HUDEP-2 (cell line): ENCODE results near the gene ROR1.

Experiments
- DNase-seq, 76 experiments: peaks; one replicate each; lab custom pipeline; 2025; ENCODE audit not compliant: unreplicated experiment in 76 of 76; lab: John Stamatoyannopoulos, UW

ROR1 gene

GRCh38 chr1:64161357-64161941, 387.6 kb downstream of the ROR1 start:
- DNase-seq = no peak

DNA sequence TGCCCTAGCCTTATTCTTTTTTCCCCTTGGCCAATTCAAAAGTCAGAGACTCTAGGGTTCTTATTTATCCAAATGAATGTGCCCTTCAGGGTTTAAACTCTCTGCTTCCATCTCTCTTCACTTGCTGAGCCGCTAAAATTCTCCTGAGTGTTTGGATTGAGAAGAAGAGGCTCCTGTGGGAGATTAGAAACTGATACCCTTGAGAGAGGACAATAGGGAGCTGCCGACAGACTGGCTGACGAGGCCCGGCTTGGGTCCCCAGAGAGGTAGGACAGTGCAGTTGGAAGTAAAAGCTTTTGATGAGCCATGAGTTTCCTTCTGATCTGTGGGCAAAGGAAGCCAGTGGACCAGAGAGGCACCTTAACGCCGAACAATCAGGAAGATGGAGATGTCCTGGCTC, 388.3 kb downstream of the ROR1 start:
- no peak for DNase-seq

DNA sequence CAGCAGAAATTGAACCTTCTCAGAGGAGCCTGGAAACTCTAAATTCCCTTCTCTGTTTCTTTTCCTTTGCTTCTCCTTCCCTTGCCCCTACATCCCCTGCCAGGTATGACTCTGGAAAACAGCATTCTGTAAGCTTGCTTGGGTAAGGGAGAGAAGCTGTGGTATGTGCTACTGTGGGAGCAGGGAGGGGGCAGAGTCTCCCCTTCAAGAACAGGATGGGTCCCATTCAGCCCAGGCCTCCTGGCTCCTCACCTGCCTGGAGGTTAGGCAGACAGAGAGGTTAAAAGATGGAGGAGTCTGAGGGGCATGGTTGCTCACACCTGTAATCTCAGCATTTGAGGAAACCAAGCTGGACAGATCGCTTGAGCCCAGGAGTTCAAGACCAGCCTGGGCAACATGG, 389.0 kb downstream of the ROR1 start:
- no peak for DNase-seq

DNA sequence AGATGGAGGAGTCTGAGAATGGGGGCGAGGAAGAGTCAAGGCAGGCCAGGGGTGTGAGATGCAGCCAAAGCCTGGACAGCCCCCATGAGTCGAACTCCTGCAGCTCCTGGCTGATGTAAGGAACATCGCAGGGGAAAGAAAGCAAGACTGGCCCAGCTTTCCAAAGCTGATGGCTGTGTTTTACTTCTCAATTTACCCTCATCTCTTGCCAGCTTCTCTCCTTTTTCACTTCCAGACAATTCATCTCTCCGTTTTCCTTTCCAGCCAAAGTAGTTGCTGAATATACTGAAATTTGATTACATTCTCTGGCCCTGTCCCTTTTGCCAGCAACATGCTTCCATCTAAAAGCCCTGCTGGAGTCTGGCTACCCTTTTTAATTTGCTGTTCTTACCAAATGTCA, 389.6 kb downstream of the ROR1 start:
- no peak for DNase-seq

DNA sequence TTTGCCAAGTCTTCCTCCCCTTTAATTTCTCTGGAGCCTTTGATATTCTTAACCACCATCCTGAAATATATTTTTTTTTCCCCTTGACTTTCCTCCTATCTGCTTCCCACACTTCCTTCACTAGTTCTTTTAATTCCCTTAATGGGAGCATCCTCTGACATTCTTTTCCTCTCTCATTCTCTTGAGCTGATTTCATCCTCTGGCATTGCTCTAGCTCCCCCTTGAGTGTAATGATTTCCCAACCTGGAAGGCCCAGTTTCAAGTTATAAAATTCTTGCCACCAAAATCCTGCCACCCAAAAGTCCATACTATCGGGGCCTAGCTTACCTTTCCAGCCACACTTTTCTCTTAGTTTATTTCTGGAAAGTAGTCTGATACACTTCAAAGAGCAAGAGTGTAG, 390.2 kb downstream of the ROR1 start:
- DNase-seq = no peak

DNA sequence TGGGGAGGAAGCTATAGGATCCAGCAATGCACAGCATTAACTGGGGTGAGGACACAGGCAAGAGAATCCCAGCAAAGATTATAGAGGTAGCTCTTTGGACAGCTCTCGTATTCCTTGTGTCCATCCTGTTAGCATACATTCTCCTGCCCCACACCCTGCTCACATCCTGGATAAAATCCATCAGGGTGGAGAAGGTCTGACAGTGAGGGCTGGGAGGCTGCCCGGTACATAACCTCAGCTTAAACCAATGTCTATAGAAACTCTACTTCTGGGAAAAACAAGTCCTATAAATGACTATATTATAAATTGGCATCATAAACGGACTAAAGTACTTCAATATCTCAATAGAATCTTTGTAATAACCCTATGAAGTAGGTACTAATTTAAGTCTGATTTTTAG, 392.8 kb downstream of the ROR1 start:
- DNase-seq = no peak

GRCh38 chr1:64167176-64167575, 393.4 kb downstream of the ROR1 start:
- DNase-seq = no peak

GRCh38 chr1:64171246-64171645, 397.4 kb downstream of the ROR1 start:
- DNase-seq = no peak

GRCh38 chr1:64171797-64172281, 398.0 kb downstream of the ROR1 start:
- no peak for DNase-seq

- DNase-seq = no peak
Observed at GRCh38 chr1:64172458-64172983, 398.7 kb downstream of the ROR1 start.

GRCh38 chr1:64173336-64173940, 399.6 kb downstream of the ROR1 start:
- no peak for DNase-seq

GRCh38 chr1:64175639-64176038, 401.8 kb downstream of the ROR1 start:
- no peak for DNase-seq

DNA sequence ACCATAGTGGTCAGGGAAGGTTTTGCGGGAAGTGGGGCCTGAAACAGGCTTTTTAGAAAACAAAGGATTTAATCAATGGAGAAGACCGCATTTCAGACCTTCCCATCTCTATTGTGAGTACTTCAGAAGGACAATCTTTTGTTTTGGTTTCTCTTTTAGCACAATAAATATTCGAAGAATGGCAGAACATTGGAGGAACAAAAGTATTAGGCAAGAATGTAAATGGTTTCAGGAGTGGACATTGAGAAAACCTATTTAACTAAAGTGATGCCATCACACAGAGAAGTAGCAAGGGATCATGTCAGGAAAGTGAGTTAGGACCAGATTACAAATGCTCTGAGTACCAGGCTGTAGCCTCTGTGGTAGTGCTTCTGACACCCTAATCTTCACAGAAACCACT, 402.8 kb downstream of the ROR1 start:
- no peak for DNase-seq

- DNase-seq = no peak
Observed at GRCh38 chr1:64179588-64179987, 405.8 kb downstream of the ROR1 start.

DNA sequence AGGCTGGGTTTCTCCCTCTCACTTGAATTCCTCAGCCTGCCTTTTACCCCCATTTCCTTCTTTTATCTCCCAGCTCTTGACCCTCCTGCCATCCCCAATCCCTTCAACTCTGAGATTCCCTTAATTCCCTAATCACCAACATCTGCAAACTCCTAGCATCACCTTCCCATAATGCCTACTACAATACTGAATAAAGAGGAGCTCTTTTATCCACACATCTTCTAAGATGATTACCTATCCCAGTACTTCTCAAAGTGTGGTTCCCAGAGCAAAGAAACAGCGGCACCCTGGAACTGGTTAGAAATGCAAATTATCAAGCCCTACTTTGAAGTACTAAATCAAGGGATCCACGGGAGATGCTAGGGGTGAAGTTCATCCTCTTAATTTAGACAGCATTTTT, 408.4 kb downstream of the ROR1 start:
- no peak for DNase-seq

DNA sequence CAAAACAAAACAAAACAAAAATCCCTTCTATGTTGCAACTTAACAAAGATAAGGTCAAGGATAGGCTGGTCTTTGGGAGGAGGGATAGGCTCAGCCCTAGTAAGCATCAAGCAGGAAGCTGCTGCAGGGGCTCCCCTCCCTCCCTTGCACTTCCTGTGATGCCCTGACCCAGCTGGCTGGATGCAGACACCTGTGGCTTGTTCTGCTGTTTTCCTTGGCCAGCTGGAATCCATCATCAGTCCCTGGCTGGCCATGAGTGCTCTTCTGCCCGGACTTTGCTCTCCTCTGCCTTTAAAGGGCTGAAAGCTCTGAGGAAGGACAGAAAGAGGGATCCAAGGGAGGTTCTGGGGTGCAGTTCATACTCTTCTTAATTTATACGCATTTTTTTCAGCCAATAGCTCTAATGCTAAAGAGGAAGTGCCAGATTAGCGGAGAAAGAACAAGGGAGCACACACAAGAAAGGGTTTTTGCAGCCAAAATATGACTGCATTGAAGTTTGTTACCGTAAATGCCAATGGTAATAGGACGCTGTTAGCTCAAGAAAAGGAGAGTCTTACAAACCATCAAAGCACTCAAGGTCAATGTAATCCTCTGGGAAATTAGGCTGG, 409.7 kb downstream of the ROR1 start:
- DNase-seq = no peak

- DNase-seq = no peak
Observed at GRCh38 chr1:64184003-64184440, 410.2 kb downstream of the ROR1 start.

- DNase-seq = no peak
Observed at GRCh38 chr1:64186138-64186897, 412.5 kb downstream of the ROR1 start.

DNA sequence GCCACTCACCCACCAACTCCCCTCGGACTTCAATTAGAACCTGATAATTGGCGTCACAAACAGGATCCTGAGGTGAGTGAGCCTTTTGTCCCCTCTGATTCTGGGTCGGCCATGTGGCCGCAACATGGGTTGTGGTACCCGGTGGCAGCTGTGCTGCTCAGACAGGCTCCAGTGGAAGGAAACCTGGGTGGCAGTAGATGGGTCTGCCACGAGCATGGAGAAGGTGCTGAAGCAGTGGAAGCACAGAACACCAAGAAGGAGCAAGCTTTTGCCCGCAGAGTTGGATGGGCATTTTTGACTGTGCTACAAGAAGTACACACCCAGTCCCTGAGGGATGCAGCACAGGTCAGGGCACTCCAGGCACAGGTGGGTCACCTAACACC, 413.1 kb downstream of the ROR1 start:
- no peak for DNase-seq

DNA sequence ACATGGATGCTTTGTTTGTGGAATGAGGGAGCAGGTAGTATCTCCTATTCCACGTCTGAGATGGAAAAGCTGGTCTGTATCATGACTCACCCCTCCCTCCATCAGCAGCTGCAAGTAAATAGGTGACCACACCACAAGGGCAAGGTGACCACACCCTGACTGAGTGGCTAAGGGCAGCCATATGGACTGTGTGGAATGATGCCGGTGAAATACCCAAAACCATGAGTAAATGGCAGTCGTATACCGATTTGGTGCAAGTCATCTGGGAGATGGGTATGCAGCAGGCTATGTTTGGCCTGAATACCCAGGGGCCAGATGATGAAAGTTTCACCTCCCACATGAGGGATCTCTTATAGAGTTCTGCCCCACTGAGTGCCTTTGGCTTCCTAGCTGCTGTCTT, 413.8 kb downstream of the ROR1 start:
- no peak for DNase-seq

- DNase-seq = no peak
Observed at GRCh38 chr1:64192290-64192689, 418.5 kb downstream of the ROR1 start.
